IMR-90 (cell line): Measurements from ENCODE around the gene LRRC4C. TPM values are rescaled to one million over a fixed set of nuclear protein-coding genes. Genes with fewer than 3 reads are reported as not detected.

Experiments used
- ATAC-seq: fragments of 200-7000 bp; cut with Tn5 transposase; 2 replicates; pipeline ENCODE4 v1.9.1; 2020; ENCODE audit warnings: low read depth, mild to moderate bottlenecking, moderate library complexity
- BruUV-seq: library from RNA; stranded (reverse); fragments of 400-500 nt; replicated peaks from 2 replicates; lab custom pipeline; 2021; lab: Mats Ljungman, UMichigan
- CTCF ChIA-PET: fragments of 300-600 bp; formaldehyde crosslinking; extraction: SDS; loops from one replicate; lab custom pipeline; 2021; ENCODE audit warnings: antibody characterized with exemption; lab: Yijun Ruan, JAX
- POLR2A ChIA-PET: fragments of 300-600 bp; sonication (Branson Sonifier 250); formaldehyde crosslinking; loops from one replicate; lab custom pipeline; 2022; ENCODE audit warnings: antibody characterized with exemption; ENCODE audit not compliant: unreplicated experiment; lab: Charles Lee
- DNase-seq: peaks from one replicate; pipeline ENCODE4 v3.0.0; 2013
- H2AFZ ChIP-seq: replicated peaks from 2 replicates; pipeline ENCODE3; 2013; ENCODE audit warnings: low read length, mild to moderate bottlenecking; ENCODE audit not compliant: poor library complexity
- H2AK5ac ChIP-seq: 2 replicates; pipeline ENCODE4 v1.6.1; 2013; ENCODE audit warnings: low read depth, low read length, inconsistent platforms
- H2AK9ac ChIP-seq: replicated peaks from 2 replicates; pipeline ENCODE3; 2013; ENCODE audit warnings: mild to moderate bottlenecking, low read depth, low read length, moderate library complexity; ENCODE audit not compliant: poor library complexity
- H2BK120ac ChIP-seq: 2 replicates; pipeline ENCODE4 v1.6.1; 2013; ENCODE audit warnings: low read depth, low read length, inconsistent platforms
- H2BK15ac ChIP-seq: 3 replicates; pipeline ENCODE4 v1.6.1; 2013; ENCODE audit warnings: low read depth, low read length, inconsistent platforms
- H2BK20ac ChIP-seq: 2 replicates; pipeline ENCODE4 v1.6.1; 2013; ENCODE audit warnings: low read depth, mild to moderate bottlenecking, inconsistent platforms, low read length, moderate library complexity
- H2BK5ac ChIP-seq: 2 replicates; pipeline ENCODE4 v1.6.1; 2013; ENCODE audit warnings: mild to moderate bottlenecking, low read depth, low read length, inconsistent platforms; ENCODE audit not compliant: poor library complexity, severe bottlenecking
- H3K14ac ChIP-seq: replicated peaks from 2 replicates; pipeline ENCODE4 v1.6.1; 2013; ENCODE audit warnings: low read depth, low read length, inconsistent platforms
- H3K18ac ChIP-seq: 2 replicates; pipeline ENCODE4 v1.6.1; 2013; ENCODE audit warnings: low read depth, low read length, control low read depth
- H3K23ac ChIP-seq: 2 replicates; pipeline ENCODE4 v1.6.1; 2013; ENCODE audit warnings: low read depth, low read length, inconsistent platforms
- H3K27ac ChIP-seq: 2 replicates; pipeline ENCODE4 v1.5.1; 2013; ENCODE audit warnings: mild to moderate bottlenecking, control low read depth, low read length; ENCODE audit not compliant: insufficient read depth
- H3K27me3 ChIP-seq: 2 replicates; pipeline ENCODE4 v1.6.1; 2013; ENCODE audit warnings: low read length; ENCODE audit not compliant: control insufficient read depth, insufficient read depth
- H3K36me3 ChIP-seq: 2 replicates; pipeline ENCODE4 v1.6.1; 2013; ENCODE audit warnings: low read length, mixed read lengths; ENCODE audit not compliant: control insufficient read depth, insufficient read depth
- H3K4ac ChIP-seq: 2 replicates; pipeline ENCODE4 v1.6.1; 2013; ENCODE audit warnings: low read depth, low read length, inconsistent platforms
- H3K4me1 ChIP-seq: 2 replicates; pipeline ENCODE4 v1.6.1; 2013; ENCODE audit warnings: low read length, mixed read lengths; ENCODE audit not compliant: control insufficient read depth, insufficient read depth
- H3K4me2 ChIP-seq: 2 replicates; pipeline ENCODE4 v1.6.1; 2013; ENCODE audit warnings: low read depth, mild to moderate bottlenecking, control low read depth, low read length, moderate library complexity
- H3K4me3 ChIP-seq: 2 replicates; pipeline ENCODE4 v1.5.1; 2013; ENCODE audit warnings: low read depth, mild to moderate bottlenecking, control low read depth, low read length, moderate library complexity; ENCODE audit not compliant: insufficient read depth
- H3K56ac ChIP-seq: 2 replicates; pipeline ENCODE4 v1.6.1; 2013; ENCODE audit warnings: low read length, inconsistent platforms; ENCODE audit not compliant: insufficient read depth; ENCODE audit errors: extremely low read depth
- H3K79me1 ChIP-seq, 2 experiments: 2 replicates each; pipeline ENCODE4 v1.6.1; 2013; ENCODE audit warnings: low read length in 2 of 2, inconsistent platforms in 1 of 2, low read depth in 1 of 2
- H3K9ac ChIP-seq: 2 replicates; pipeline ENCODE4 v1.6.1; 2013; ENCODE audit warnings: low read depth, low read length, control low read depth
- H3K9me1 ChIP-seq: 2 replicates; pipeline ENCODE4 v1.6.1; 2013; ENCODE audit warnings: low read length, inconsistent platforms; ENCODE audit not compliant: insufficient read depth
- H3K9me3 ChIP-seq: 2 replicates; pipeline ENCODE4 v1.6.1; 2013; ENCODE audit warnings: low read length; ENCODE audit not compliant: control insufficient read depth, insufficient read depth
- H4K20me1 ChIP-seq: 2 replicates; pipeline ENCODE4 v1.6.1; 2013; ENCODE audit warnings: low read length, inconsistent platforms; ENCODE audit not compliant: insufficient read depth
- H4K5ac ChIP-seq: 2 replicates; pipeline ENCODE4 v1.6.1; 2013; ENCODE audit warnings: mild to moderate bottlenecking, low read depth, low read length, control low read depth
- H4K8ac ChIP-seq, 2 experiments: 2 replicates each; pipeline ENCODE4 v1.6.1; 2013; ENCODE audit warnings: low read depth in 2 of 2, low read length in 2 of 2, control low read depth in 1 of 2, inconsistent platforms in 1 of 2
- H4K91ac ChIP-seq: 2 replicates; pipeline ENCODE4 v1.6.1; 2013; ENCODE audit warnings: low read depth, low read length, inconsistent platforms; ENCODE audit not compliant: insufficient read depth
- BHLHE40 ChIP-seq: fragments of 150-350 bp; IDR thresholded peaks from 2 replicates; pipeline ENCODE4 v1.6.1; 2016; ENCODE audit warnings: mild to moderate bottlenecking, low read depth, low read length
- CEBPB ChIP-seq: IDR thresholded peaks from 2 replicates; pipeline ENCODE4 v1.6.1; 2012; ENCODE audit warnings: low read depth, low read length, improper control_type of control experiment
- CHD1 ChIP-seq: IDR thresholded peaks from 2 replicates; pipeline ENCODE4 v1.6.1; 2012; ENCODE audit warnings: low read depth, low read length, improper control_type of control experiment
- ELK1 ChIP-seq: fragments of 150-350 bp; IDR thresholded peaks from 2 replicates; pipeline ENCODE4 v1.6.1; 2016; ENCODE audit warnings: low read depth, mild to moderate bottlenecking, low read length, moderate library complexity, borderline replicate concordance
- FOS ChIP-seq: fragments of 150-350 bp; IDR thresholded peaks from 2 replicates; pipeline ENCODE4 v1.6.1; 2016; ENCODE audit warnings: low read depth, low read length
- MAFK ChIP-seq: IDR thresholded peaks from 2 replicates; pipeline ENCODE4 v1.6.1; 2012; ENCODE audit warnings: low read depth, low read length, improper control_type of control experiment
- MAZ ChIP-seq: IDR thresholded peaks from 2 replicates; pipeline ENCODE4 v1.6.1; 2012; ENCODE audit warnings: low read depth, mild to moderate bottlenecking, low read length, improper control_type of control experiment, moderate library complexity, borderline replicate concordance
- MXI1 ChIP-seq: IDR thresholded peaks from 2 replicates; pipeline ENCODE4 v1.6.1; 2012; ENCODE audit warnings: low read depth, mild to moderate bottlenecking, low read length, moderate library complexity, borderline replicate concordance
- POLR2A ChIP-seq: IDR thresholded peaks from 2 replicates; pipeline ENCODE4 v1.6.1; 2012; ENCODE audit warnings: mild to moderate bottlenecking, low read depth, low read length
- RAD21 ChIP-seq: IDR thresholded peaks from 2 replicates; pipeline ENCODE4 v1.6.1; 2012; ENCODE audit warnings: low read length, improper control_type of control experiment
- RCOR1 ChIP-seq: IDR thresholded peaks from 2 replicates; pipeline ENCODE4 v1.6.1; 2012; ENCODE audit warnings: mild to moderate bottlenecking, low read length, improper control_type of control experiment; ENCODE audit not compliant: insufficient replicate concordance
- RFX5 ChIP-seq: IDR thresholded peaks from 2 replicates; pipeline ENCODE4 v1.8.0; 2012; ENCODE audit warnings: low read depth, mild to moderate bottlenecking, low read length, moderate library complexity
- SMC3 ChIP-seq: fragments of 150-350 bp; IDR thresholded peaks from 2 replicates; pipeline ENCODE4 v1.6.1; 2016; ENCODE audit warnings: low read depth, mild to moderate bottlenecking, antibody characterized with exemption, low read length, moderate library complexity
- WGBS, 2 experiments: methylation state at CpG; one replicate each; pipeline versions ENCODE4 v1.1.5 to v1.1.7; 2013; ENCODE audit warnings: missing lambda C conversion rate in 2 of 2; ENCODE audit not compliant: insufficient read length in 1 of 2; ENCODE audit errors: extremely low coverage in 2 of 2; 5-methylcytosine and 5-hydroxymethylcytosine counted together
- dilution Hi-C: fragments of 300-500 bp; cut with HindIII; formaldehyde crosslinking; loops from one replicate; pipeline ENCODE4 v1.14.3; 2018; ENCODE audit warnings: low sequenced_read_pairs; ENCODE audit not compliant: unreplicated experiment
- in situ Hi-C: fragments of 300-500 bp; cut with MboI; formaldehyde crosslinking; loops from 3 replicates; pipeline ENCODE4 v1.14.3; 2019; ENCODE audit warnings: low sequenced_read_pairs, inconsistent platforms, mixed read lengths
- intact Hi-C: fragments of 100-400 bp; cut with micrococcal nuclease; formaldehyde crosslinking; loops from 2 replicates; pipeline ENCODE4 v1.10.0; 2022
- polyA plus RNA-seq, 3 experiments: library from polyadenylated mRNA; depleted of rRNA; stranded (reverse); fragments of >200 nt; gene quantifications; 2 replicates each; pipeline ENCODE4 v1.2.3, GENCODE V29; 2012; ENCODE audit warnings: low replicate concordance in 1 of 3
- total RNA-seq: library from RNA; depleted of rRNA; stranded (reverse); fragments of >200 nt; gene quantifications from 2 replicates; pipeline ENCODE4 v1.2.3, GENCODE V29; 2012
- TF ChIP-seq, protein P1 (sequence below): conservative IDR thresholded peaks from 2 replicates; pipeline ENCODE4 v1.5.1; 2012; ENCODE audit warnings: mild to moderate bottlenecking, low read depth, low read length, improper control_type of control experiment

Gene LRRC4C
- total and polyA plus RNA-seq, 2 of the 4 experiments (the other 2 are of a cell fraction), result under 0.01 to 0.03 TPM

GRCh38 chr11:41333357-41333756 is 126.1 kb downstream of the LRRC4C start:
- DNase-seq, result no peak
- in situ Hi-C loops (no loop called here), intact Hi-C loops (no loop called here), dilution Hi-C loops (no loop called here)
- Histone ChIP-seq H3K9ac (no peak overlapping the region), H4K20me1 (no peaks in the 10 kb centered on the region), H3K4me2 (no peak overlapping the region), H2BK20ac (no peak overlapping the region), H2BK15ac (no peak overlapping the region), H4K5ac (no peak overlapping the region), H3K36me3 (no peaks in the 10 kb centered on the region), H2AFZ (no peak overlapping the region), H3K9me1 (no peaks in the 10 kb centered on the region), H2AK5ac (no peak overlapping the region), H3K14ac (no peak overlapping the region), H3K9me3 (peaks cover 4% of the 10 kb centered on the region), H3K79me1 (no peaks in the 10 kb centered on the region), H3K4ac (no peak overlapping the region), H2BK120ac (no peak overlapping the region), H4K91ac (no peak overlapping the region), H2AK9ac (no peak overlapping the region), H3K4me1 (no peaks in the 10 kb centered on the region), H4K8ac (no peak overlapping the region), H3K4me3 (no peak overlapping the region), H3K27ac (no peak overlapping the region), H3K27me3 (no peaks in the 10 kb centered on the region), H3K56ac (no peak overlapping the region), H3K18ac (no peak overlapping the region), H3K23ac (no peak overlapping the region), H2BK5ac (no peak overlapping the region)
- TF ChIP-seq MAFK (no peak), RCOR1 (no peak), MAZ (no peak), FOS (no peak), SMC3 (no peak), BHLHE40 (no peak), ELK1 (no peak), RFX5 (no peak), POLR2A (no peak), CHD1 (no peak), CEBPB (no peak), MXI1 (no peak), RAD21 (no peak)
- TF ChIP-seq, protein P1, sequence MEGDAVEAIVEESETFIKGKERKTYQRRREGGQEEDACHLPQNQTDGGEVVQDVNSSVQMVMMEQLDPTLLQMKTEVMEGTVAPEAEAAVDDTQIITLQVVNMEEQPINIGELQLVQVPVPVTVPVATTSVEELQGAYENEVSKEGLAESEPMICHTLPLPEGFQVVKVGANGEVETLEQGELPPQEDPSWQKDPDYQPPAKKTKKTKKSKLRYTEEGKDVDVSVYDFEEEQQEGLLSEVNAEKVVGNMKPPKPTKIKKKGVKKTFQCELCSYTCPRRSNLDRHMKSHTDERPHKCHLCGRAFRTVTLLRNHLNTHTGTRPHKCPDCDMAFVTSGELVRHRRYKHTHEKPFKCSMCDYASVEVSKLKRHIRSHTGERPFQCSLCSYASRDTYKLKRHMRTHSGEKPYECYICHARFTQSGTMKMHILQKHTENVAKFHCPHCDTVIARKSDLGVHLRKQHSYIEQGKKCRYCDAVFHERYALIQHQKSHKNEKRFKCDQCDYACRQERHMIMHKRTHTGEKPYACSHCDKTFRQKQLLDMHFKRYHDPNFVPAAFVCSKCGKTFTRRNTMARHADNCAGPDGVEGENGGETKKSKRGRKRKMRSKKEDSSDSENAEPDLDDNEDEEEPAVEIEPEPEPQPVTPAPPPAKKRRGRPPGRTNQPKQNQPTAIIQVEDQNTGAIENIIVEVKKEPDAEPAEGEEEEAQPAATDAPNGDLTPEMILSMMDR, result no peak
- no peak for ATAC-seq
- no CpG with 5 or more reads among the region's 1 CpG for WGBS, 2 experiments
- BruUV-seq, result no TSS peak
- POLR2A ChIA-PET, result no interaction called here
- CTCF ChIA-PET, result no interaction called here
